GM10847 (cell line): Measurements from ENCODE around the gene QKI.

Source experiments
- POLR2A ChIP-seq: IDR thresholded peaks from 2 replicates; pipeline ENCODE4 v1.6.1; 2011; ENCODE audit not compliant: insufficient read length; ENCODE audit errors: extremely low read depth

Gene QKI

GRCh38 chr6:163418311-163419029 lies 4.0 kb downstream of the QKI start:
- no peak for TF ChIP-seq POLR2A

- no peak for TF ChIP-seq POLR2A
These were observed 5.1 kb downstream of the QKI start for GRCh38 chr6:163419413-163420288.

GRCh38 chr6:163420289-163420614 lies 5.7 kb downstream of the QKI start:
- no peak for TF ChIP-seq POLR2A

GRCh38 chr6:163422550-163422949 lies 8.0 kb downstream of the QKI start:
- TF ChIP-seq POLR2A: no peak

GRCh38 chr6:163423696-163424095 lies 9.2 kb downstream of the QKI start:
- TF ChIP-seq POLR2A: no peak

- no peak for TF ChIP-seq POLR2A
These were observed 13.2 kb downstream of the QKI start for GRCh38 chr6:163427498-163428254.

GRCh38 chr6:163428373-163428772 lies 13.9 kb downstream of the QKI start:
- no peak for TF ChIP-seq POLR2A

GRCh38 chr6:163429858-163430448 lies 15.4 kb downstream of the QKI start:
- TF ChIP-seq POLR2A: no peak

GRCh38 chr6:163432300-163432699 lies 17.8 kb downstream of the QKI start:
- no peak for TF ChIP-seq POLR2A

GRCh38 chr6:163435023-163435422 lies 20.5 kb downstream of the QKI start:
- no peak for TF ChIP-seq POLR2A

- TF ChIP-seq POLR2A: no peak
These were observed 22.3 kb downstream of the QKI start for GRCh38 chr6:163436843-163437242.

- no peak for TF ChIP-seq POLR2A
These were observed 22.9 kb downstream of the QKI start for GRCh38 chr6:163437466-163437865.

GRCh38 chr6:163438298-163438939 lies 23.9 kb downstream of the QKI start:
- TF ChIP-seq POLR2A: no peak

GRCh38 chr6:163438940-163439335 lies 24.4 kb downstream of the QKI start:
- no peak for TF ChIP-seq POLR2A

GRCh38 chr6:163439997-163440396 lies 25.5 kb downstream of the QKI start:
- TF ChIP-seq POLR2A: no peak
